Fibroblast of skin of abdomen (primary cell): ENCODE measurements around the gene PTPRM.

Source experiments
- DNase-seq: peaks from one replicate; pipeline ENCODE4 v3.0.0-alpha.2; 2013

The PTPRM gene

GRCh38 chr18:8194431-8194830, 627.3 kb downstream of the PTPRM start:
- DNase-seq = no peak

- DNase-seq = no peak
These were observed 629.1 kb downstream of the PTPRM start for GRCh38 chr18:8196238-8196637.

- DNase-seq = no peak
These were observed 630.4 kb downstream of the PTPRM start for GRCh38 chr18:8197499-8197898.

GRCh38 chr18:8207996-8208395, 640.9 kb downstream of the PTPRM start:
- no peak for DNase-seq

GRCh38 chr18:8208716-8209115, 641.6 kb downstream of the PTPRM start:
- DNase-seq = no peak

GRCh38 chr18:8212896-8213780, 646.0 kb downstream of the PTPRM start:
- peak; percentile 57 for DNase-seq

GRCh38 chr18:8215741-8216140, 648.6 kb downstream of the PTPRM start:
- no peak for DNase-seq

- peak; percentile 3 for DNase-seq
These were observed 650.0 kb downstream of the PTPRM start for GRCh38 chr18:8217051-8217564.

GRCh38 chr18:8218197-8218596, 651.1 kb downstream of the PTPRM start:
- DNase-seq = no peak

GRCh38 chr18:8221452-8221851, 654.3 kb downstream of the PTPRM start:
- DNase-seq = no peak

GRCh38 chr18:8224576-8224975, 657.5 kb downstream of the PTPRM start:
- DNase-seq = no peak

- no peak for DNase-seq
These were observed 661.9 kb downstream of the PTPRM start for GRCh38 chr18:8229040-8229439.

- no peak for DNase-seq
These were observed 662.7 kb downstream of the PTPRM start for GRCh38 chr18:8229787-8230186.

- no peak for DNase-seq
These were observed 664.2 kb downstream of the PTPRM start for GRCh38 chr18:8231316-8231715.

- DNase-seq = no peak
These were observed 665.7 kb downstream of the PTPRM start for GRCh38 chr18:8232791-8233190.

- no peak for DNase-seq
These were observed 668.8 kb downstream of the PTPRM start for GRCh38 chr18:8235894-8236293.

GRCh38 chr18:8238507-8238906, 671.4 kb downstream of the PTPRM start:
- no peak for DNase-seq

- no peak for DNase-seq
These were observed 674.6 kb downstream of the PTPRM start for GRCh38 chr18:8241731-8242130.

- no peak for DNase-seq
These were observed 675.1 kb downstream of the PTPRM start for GRCh38 chr18:8242151-8242696.

- DNase-seq = no peak
These were observed 680.6 kb downstream of the PTPRM start for GRCh38 chr18:8247700-8248099.

- DNase-seq = no peak
These were observed 681.5 kb downstream of the PTPRM start for GRCh38 chr18:8248576-8248975.

- DNase-seq = peak; percentile 67
These were observed 682.7 kb downstream of the PTPRM start for GRCh38 chr18:8249811-8250210.

- no peak for DNase-seq
These were observed 685.3 kb downstream of the PTPRM start for GRCh38 chr18:8252371-8252770.

GRCh38 chr18:8253944-8254343, 686.8 kb downstream of the PTPRM start:
- DNase-seq = no peak
